NCI-H748 (cell line): ENCODE results near the gene ADAMTS8.
A peak's percentile ranks its signal among the peaks of the same experiment; 100 is the strongest.

Experiments used
- DNase-seq: peaks from one replicate; lab custom pipeline; 2025; ENCODE audit not compliant: unreplicated experiment; lab: John Stamatoyannopoulos, UW

ADAMTS8 gene

DNA sequence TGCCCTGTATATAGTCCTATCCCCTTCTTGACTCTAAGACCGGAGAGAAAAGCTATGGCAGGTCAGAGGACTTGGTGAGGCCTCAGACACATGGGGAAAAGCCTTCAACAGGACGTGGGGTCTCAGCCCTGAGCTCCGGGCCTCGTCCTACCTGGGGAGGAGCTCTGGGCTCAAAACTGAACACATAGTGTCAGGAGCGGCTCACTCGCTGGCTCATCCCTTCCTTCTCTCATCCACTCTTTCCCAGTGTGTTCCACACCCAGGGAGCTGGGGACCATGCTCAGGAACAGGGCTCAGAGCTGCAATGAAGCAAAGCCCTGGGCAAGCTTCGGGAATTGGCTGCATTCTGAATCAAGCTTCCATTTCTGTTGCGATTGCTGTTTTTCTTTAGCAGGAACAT is 34.5 kb upstream of the ADAMTS8 start:
- no peak for DNase-seq

DNA sequence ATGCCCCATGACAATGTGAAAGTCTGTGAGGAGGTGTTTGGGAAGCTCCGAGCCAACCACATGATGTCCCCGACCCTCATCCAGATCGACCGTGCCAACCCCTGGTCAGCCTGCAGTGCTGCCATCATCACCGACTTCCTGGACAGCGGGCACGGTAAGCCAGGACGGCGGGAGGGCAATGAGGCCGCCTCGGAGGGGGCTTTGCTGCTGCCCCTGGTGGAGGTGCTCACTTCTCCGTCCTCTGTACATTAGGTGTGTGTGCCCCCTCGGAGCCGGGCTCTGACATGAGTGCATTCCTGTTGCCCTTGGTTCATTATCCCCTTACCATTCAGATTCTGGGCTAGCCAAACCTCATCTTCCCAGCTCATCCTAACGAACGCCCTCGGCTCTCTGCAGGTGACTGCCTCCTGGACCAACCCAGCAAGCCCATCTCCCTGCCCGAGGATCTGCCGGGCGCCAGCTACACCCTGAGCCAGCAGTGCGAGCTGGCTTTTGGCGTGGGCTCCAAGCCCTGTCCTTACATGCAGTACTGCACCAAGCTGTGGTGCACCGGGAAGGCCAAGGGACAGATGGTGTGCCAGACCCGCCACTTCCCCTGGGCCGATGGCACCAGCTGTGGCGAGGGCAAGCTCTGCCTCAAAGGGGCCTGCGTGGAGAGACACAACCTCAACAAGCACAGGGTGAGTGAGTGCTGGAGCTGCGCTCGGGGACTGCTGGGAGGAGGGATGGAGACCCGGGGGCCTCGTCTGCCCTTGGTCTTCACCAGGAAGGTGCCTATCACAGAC is 33.9 kb upstream of the ADAMTS8 start:
- DNase-seq = no peak

DNA sequence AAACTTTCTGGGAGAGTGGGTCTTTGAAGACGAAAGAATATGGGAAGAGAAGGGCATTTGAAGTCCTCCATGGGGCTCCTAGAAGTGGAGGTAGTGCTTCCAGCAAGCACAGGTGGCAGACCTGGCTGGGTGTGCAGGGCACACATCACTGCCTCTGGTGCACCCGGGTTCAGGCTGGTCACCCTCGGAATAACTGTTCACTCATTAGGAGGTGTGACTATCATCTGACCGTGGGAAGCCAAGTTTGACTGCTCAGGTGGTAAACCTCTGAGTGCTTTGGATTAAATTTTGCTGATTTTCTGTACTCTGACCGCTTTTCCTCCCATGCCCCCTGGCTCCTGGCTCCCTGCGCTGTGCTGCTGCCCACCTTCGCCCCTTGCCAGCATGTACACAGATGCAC is 31.1 kb upstream of the ADAMTS8 start:
- DNase-seq = no peak

DNA sequence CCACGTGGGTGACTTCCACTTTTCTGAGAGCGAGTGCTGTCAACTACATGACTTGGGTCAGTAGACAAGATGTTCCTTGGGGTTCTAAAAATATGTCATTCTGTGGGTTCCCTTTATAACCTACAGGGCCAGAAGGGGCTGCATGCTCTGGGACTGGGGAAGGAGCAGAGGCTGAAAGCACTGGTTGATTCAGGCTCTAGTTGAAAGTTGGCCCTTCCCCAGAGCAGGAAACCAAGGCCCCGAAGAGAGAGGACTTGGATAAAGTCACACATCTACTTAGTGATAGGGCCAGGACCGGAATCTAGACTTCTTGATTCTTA is 30.0 kb upstream of the ADAMTS8 start:
- DNase-seq = no peak

DNA sequence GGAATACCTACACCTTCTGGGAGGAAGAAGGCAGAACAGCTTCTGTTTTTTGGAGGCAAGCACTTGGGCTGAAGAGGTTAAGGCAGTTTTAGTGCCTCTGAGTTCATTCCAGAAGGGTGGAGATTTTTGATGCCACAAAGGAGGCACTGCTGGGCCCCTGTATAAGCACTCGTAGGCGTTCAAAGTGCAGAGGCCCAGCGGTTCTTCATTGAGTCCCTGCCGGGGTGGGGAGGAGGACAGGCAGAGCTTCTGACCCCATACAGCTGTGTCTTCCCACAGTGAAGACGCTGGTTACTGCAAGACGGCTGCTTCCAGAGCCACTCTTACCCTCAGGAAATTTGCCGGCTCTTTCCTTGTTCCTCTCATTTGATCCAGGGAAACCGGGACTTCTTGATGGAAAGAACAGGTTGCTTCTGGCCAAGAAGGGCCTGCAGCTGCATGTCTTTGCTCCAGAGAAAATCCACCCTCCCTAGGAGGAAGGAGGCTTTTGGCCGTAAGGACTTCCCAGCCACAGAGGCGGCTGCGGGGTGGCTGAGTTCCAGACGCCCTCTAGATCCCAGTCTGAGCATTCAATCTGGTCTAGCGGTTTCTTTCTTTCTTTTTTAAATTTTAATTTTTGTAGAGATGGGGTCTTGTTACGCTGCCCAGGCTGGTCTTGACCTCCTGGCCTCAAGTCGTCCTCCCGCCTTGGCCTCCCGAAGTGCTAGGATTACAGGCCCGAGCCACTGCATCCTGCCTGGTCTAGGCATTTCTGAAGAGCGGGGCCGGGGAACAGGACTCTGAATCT is 29.4 kb upstream of the ADAMTS8 start:
- no peak for DNase-seq

DNA sequence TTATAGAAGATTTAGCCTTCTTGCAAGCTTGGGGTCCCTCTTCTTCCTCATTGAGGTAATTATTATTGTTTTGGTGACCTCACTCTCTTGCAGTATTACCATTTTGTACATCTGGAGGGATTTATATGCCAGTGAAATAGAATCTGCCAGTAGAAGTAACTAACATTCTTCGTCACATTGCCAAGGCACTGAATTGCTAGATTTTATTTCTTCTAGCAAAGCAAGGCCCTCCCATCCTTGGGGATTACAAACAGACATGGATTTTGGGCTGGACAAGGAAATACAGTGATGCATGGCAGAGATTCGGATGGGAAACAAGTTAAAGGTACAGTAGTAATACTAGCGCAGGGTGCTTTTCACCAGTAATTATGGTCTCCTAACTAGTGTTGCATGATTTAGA is 27.9 kb upstream of the ADAMTS8 start:
- DNase-seq = no peak

DNA sequence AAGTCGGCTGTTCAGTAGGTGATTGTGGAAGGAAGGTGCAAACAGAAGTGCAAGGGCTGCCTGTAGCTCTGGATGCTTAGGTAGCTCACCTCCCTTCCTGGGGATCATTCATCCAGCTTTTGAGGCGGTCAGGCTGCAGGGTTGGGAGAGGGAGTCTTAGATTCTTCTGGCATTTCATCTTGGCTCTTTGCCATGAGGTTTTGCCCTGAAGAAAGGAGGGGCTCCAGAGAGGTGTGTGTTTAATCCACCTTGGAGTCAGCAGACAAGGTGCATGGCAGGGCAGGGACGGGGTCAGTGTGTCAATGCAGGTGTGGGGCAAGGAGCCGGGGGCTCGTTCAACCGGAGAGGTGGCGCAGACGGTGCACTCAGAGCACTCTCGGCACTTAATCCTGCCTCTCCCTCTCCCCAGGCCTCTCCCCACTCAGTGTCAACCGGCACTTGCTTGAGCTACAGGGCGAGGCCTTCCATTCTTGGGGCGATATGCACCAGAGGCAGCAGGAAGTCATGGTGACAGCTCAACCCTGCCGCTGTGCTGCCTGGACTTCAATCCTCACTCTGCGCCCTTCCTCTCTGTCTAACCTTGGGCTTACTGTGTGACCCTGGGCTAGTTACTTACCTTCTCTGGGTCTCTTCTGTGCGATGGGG is 27.2 kb upstream of the ADAMTS8 start:
- DNase-seq = no peak

DNA sequence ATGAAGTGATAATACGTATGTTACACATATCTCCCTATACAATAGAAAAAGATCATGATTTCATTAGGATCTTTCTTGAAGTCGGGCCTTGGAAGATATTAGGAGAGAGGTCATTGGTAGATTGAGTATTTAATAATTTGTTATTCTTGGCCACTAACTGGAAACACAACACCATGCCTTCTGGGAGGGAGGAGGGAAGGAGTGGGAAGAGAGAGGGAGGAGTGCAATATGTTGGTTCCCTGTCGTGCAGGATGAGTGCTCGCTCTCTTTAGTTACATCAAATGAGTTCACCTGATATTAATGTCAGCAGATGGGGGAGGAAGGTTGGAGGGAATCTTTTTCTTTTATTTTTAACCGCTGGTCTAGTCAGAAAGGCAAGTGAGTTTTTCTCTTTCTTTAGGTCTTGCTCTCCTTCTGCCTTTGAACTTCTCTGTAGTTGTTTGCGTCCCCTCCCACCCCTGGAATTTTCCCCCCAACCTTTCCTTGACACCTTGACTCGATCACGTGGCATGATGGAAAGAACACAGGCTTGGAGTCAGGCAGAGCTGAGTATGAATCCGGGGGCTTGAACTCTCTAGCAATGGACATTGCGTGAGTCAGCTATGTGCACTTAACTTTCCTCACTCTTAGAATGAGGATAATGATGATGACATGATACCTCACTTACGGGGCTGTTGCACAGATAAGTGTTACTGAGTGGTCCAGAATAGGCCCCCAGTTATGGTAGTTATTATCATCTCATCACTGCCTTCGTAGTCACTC is 26.3 kb upstream of the ADAMTS8 start:
- no peak for DNase-seq

DNA sequence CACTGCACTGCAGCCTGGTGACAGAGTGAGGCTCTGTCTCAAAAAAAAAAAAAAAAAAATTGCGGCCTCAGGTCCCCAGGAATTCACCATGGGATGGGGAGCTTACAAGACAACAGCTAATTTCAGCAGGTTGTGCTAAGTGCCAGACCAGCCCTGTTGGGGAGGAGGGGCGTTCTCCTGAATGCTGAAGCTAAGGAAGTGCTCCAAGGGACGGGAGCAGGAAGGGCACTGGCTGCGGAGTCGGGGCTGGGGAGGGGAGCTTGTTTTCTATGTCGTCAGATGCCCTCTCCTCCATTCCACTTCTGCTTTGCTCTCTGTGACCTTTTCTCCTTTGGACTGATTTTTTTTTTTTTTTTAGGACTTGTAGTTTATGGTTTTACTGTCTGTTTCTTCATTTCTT is 24.5 kb upstream of the ADAMTS8 start:
- no peak for DNase-seq

DNA sequence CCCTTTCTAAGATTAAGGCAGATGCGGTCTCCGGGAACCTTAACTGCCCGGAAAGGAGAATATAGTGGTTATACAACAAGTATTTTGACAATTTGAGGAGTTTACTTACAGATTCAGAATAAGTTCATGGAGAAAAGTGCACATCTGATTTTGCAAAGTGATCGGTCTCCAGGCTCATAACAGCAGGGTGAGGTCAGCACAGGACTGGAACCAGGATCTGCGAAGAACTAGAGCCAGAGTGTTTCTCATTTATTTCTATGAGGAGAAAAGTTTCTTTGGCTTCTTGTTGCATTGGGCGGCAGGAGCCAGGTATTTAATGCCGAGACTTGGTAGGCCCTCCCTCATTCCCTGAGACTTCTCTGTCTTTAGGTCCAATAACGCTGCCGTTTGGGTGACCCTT is 23.8 kb upstream of the ADAMTS8 start:
- no peak for DNase-seq

DNA sequence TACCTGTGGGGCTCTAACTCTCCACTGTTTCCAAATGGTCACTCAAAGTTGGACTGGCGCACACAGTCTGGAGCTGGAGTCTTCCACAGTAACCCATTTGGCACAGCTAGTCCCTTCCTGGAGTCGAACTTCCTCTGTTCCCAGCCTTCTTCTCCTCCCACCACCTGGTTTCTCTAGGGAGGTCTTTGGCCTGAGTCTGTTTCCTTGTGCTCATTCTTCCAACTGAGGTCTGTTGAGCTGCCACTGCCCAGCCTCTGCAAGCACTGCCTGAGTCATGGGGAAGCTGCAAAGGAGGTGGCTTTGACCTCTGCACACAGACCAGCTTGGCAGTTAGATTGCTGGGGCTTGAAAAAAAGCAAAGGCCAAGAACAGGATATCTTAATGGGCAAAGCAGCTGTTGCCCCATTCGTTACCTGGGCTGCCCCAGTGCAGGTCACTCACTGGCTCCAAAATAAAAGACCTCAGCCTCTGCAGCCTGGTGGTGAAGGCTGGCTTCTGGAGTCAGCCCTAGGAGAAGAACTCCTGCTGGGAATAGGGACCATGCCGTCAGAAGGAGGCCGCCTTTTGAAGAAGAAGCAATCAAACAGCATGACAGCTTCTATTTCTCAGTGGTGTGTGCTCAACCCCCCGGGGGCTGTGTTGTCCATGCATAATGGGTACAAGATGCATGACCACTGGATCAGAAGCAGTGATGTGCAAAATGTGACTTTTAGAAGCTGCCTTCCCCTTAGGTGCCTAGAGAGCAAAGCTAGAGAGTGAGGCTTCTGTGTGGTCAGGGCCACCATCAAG is 23.0 kb upstream of the ADAMTS8 start:
- DNase-seq = no peak

DNA sequence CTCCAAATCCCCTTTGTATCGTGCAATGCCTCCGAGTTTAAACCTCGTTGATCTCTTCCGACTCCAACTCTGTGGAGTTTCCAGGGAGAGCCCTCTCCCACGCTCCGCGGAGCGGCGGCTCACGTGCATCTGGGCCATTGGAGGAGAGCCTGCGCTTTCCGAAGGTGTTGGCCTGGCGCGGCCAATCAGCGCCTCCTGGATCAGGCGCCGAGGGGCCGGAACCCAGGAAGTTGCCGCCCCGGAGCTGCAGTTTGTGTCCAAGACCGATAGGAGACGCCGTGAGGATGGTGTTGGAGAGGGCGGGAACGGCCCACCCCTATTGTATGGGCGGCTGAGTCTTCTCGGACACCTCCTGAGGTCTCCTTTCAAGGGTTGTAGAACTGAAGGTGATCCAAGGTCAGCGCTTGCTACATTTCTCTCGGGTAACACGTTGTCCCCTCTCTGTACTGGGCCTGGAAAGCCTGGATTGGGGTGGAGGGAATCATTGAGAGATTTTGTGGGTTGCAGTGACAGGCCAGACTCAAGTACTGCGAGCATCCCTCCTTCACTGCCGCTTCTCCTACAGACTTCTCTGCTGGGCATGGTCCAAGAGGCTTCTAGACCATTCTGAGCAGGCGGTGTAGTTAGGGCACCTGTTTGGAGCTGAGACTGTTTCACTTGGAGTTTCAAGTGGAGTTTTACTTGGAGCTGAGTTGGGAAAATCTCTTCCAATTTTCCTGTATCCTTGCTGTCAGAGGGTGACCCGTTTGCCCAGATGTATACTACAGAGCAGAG is 21.8 kb upstream of the ADAMTS8 start:
- DNase-seq = peak; percentile 2

DNA sequence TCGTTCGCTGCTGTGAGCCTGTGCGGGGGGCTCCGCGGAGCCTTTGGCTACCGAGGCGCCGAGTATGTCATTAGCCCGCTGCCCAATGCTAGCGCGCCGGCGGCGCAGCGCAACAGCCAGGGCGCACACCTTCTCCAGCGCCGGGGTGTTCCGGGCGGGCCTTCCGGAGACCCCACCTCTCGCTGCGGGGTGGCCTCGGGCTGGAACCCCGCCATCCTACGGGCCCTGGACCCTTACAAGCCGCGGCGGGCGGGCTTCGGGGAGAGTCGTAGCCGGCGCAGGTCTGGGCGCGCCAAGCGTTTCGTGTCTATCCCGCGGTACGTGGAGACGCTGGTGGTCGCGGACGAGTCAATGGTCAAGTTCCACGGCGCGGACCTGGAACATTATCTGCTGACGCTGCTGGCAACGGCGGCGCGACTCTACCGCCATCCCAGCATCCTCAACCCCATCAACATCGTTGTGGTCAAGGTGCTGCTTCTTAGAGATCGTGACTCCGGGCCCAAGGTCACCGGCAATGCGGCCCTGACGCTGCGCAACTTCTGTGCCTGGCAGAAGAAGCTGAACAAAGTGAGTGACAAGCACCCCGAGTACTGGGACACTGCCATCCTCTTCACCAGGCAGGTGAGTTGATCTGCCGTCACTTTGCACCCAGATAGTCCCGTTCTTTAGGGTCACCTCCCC is 21.0 kb upstream of the ADAMTS8 start:
- peak; percentile 50 for DNase-seq

DNA sequence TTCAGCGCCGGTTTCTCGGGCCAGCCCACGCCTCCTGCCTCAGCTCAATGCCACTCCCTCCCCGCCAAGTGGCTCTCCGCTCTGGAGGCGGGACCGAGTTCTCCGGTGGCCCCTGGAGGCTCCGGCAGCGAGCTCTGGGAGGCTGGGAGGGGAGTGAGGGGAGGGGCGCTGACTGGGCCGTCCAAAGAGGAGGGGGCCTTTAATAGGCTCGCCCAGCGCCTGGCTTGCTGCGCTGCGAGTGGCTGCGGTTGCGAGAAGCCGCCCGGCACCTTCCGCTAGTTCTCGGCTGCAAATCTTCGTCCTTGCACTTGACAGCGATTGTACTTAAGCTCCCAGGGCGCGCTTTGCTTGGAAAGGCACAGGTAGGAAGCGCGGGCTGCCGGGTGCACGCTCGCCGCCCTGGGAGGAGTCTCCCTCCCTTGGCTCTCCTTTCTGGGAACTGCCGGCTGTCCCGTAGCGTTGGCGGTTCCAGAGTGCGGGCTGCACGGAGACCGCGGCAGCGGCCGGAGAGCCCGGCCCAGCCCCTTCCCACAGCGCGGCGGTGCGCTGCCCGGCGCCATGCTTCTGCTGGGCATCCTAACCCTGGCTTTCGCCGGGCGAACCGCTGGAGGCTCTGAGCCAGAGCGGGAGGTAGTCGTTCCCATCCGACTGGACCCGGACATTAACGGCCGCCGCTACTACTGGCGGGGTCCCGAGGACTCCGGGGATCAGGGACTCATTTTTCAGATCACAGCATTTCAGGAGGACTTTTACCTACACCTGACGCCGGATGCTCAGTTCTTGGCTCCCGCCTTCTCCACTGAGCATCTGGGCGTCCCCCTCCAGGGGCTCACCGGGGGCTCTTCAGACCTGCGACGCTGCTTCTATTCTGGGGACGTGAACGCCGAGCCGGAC is 20.3 kb upstream of the ADAMTS8 start, which contains the start of gene ADAMTS15:
ADAMTS15 (plus strand) TSS at position 230 of the 894 bp plus-strand sequence; CDS start at position 559, 329 bp downstream.
- peak; percentile 89 for DNase-seq

DNA sequence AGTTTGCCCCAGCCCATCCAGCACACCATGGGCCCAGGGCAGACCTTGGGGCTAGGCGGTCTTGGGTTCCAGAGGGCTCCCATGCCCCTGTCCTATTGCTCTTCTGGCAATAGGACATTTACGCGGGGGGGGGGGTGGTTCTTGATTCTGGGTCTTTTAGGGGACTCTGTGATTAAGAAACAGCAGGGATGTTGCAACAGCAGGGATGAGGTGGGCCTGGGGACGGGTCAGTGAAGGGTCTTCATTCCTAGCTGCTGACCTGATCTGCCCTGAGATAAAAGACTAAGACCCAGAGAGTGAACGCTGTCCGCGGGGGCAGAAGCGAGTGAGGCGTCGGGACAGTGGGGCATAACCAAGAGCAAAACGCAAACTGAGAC is 19.6 kb upstream of the ADAMTS8 start:
- DNase-seq = no peak

DNA sequence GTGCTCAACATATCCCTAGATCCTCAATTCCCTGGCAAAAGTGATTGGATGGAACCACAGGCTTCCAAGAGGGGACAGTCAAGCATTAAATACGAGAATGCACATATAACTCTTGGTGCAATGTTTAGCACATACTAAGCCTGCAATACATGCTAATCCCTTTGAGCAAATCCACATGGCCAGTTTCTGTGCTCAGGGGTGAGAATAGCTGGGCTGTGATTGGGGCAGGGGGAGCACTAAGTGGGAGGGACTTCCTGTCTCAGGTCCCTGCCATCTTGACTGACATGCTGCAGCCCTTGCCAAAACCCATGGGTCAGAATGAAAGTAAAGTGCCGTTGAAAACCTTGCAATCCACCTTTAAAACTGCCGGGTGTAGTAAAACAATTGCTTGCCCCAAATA is 17.4 kb upstream of the ADAMTS8 start:
- DNase-seq = no peak

DNA sequence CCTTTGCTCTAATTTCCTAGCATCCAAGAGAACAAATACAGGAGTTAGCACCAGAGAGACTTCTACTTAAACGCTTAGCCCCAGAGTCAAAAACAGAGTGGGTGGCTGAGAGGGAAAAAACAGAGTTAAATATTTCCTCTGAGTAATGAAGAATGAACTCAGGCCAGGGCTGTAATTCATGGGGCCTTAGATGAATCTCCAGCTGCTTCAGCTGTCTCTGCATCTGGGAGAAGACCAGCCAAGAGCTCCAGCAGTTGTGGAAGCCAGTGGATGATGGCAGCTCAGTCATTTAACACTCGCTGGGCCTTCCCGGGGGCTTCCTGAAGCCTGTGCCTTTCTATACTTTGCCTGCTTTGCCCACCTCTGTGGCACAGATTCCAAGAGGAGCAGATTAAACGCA is 14.3 kb upstream of the ADAMTS8 start:
- DNase-seq = no peak

DNA sequence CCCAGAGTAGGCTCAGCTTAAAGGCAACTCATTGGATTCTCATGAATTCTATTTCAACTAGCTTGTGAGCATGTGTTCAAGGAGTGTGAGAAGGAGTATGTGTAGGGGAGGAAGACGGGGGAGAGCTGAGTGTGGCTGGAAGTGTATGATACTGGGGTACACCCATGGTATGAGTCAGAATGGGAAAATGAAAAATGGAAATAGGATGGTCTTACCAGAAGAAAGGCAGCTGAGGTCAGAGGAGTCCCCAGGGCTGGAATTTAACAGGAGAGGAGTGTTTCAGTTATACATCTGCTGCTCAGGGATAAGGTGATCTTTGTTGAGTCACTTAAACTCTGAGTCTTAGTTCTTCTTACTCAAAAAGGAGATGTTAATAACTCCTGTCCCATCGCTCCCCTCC is 13.3 kb upstream of the ADAMTS8 start:
- no peak for DNase-seq
